ENCODE measurements around the gene MRPL32. TPM values are rescaled to one million over a fixed set of nuclear protein-coding genes. Genes with fewer than 3 reads are reported as not detected.
A peak's percentile ranks its signal among the peaks of the same experiment; 100 is the strongest.

Gene MRPL32
- polyA plus RNA-seq, 2 donors = 50.6 to 59.8 TPM

GRCh38 chr7:42925630-42926029 lies 6.5 kb upstream of the MRPL32 start:
- H3K27me3 ChIP-seq (ENCODE audit: control insufficient read depth in 1 of 2, insufficient read depth in 2 of 2, low read length in 2 of 2) = no peaks in the 10 kb centered on the region
- H3K27ac ChIP-seq (ENCODE audit: low read depth in 2 of 2, low read length in 1 of 2) = no peak overlapping the region
- peaks cover 2 to 4% of the 10 kb centered on the region in 2 donors for H3K36me3 ChIP-seq (ENCODE audit: control insufficient read depth in 2 of 2, insufficient read depth in 2 of 2, low read length in 1 of 2)
- WGBS, 2 donors = 78 to 81% methylated on average over 1 of the region's 1 CpG
- no peak overlapping the region for H3K4me3 ChIP-seq (ENCODE audit: low read depth in 1 of 2, low read length in 2 of 2)
- H3K9me3 ChIP-seq (ENCODE audit: control insufficient read depth in 2 of 2, insufficient read depth in 1 of 2, low read depth in 1 of 2, low read length in 1 of 2) = no peaks in the 10 kb centered on the region
- H3K4me1 ChIP-seq (ENCODE audit: control insufficient read depth in 2 of 2, insufficient read depth in 2 of 2, low read length in 1 of 2) = no peaks in the 10 kb centered on the region

DNA sequence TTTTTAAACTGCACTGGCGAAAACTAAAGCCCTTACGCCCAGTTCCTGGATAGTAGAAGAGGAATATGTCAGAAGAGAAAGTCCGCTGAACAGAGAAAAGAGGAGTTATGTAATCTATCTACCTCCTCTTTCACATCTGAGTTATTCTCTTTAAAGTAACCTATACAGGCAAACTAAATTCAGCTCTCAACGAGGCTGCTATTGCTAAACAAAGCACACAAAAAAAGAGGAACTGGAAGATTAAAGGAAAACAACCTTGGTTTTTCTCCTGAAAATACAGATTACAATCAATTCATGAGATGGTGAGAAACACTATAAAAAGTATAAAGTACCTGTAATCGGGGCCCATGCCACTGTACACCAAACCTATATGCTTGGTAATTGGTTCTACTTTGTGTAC lies 6.0 kb upstream of the MRPL32 start:
- peaks cover 0 to 4% of the 10 kb centered on the region in 2 donors for H3K36me3 ChIP-seq (ENCODE audit: control insufficient read depth in 2 of 2, insufficient read depth in 2 of 2, low read length in 1 of 2)

DNA sequence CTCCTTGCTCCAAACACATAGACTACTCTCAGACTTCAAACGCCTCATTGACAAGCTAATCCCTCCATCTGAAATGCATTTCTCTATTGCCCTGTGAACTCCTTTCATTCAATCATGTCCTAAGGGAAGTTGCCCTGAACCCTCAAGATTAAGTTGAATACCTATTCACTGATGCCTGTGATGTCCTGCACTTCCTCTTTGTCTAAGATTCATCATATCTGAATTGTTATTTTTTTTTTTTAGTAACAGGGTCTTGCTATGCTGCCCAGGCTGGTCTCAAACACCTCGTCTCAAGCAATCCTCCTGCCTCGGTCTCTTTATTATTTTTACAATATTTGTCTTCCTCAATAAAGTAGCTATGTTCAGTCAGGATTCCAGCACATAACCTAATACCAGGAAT lies 3.4 kb upstream of the MRPL32 start:
- peaks cover 0 to 4% of the 10 kb centered on the region in 2 donors for H3K36me3 ChIP-seq (ENCODE audit: control insufficient read depth in 2 of 2, insufficient read depth in 2 of 2, low read length in 1 of 2)
- no peak overlapping the region for H3K27ac ChIP-seq (ENCODE audit: low read depth in 2 of 2, low read length in 1 of 2)
- H3K9me3 ChIP-seq (ENCODE audit: control insufficient read depth in 2 of 2, insufficient read depth in 1 of 2, low read depth in 1 of 2, low read length in 1 of 2) = no peaks in the 10 kb centered on the region
- no peaks in the 10 kb centered on the region for H3K27me3 ChIP-seq (ENCODE audit: control insufficient read depth in 1 of 2, insufficient read depth in 2 of 2, low read length in 2 of 2)
- 66 to 69% methylated on average over 3 of the region's 3 CpGs for WGBS, 2 donors
- no peak overlapping the region for H3K4me3 ChIP-seq (ENCODE audit: low read depth in 1 of 2, low read length in 2 of 2)
- H3K4me1 ChIP-seq (ENCODE audit: control insufficient read depth in 2 of 2, insufficient read depth in 2 of 2, low read length in 1 of 2) = peaks cover 0 to 3% of the 10 kb centered on the region in 2 donors

More for the DNA sequence above, 6.0 kb upstream of the MRPL32 start:
- no peaks in the 10 kb centered on the region for H3K9me3 ChIP-seq (ENCODE audit: control insufficient read depth in 2 of 2, insufficient read depth in 1 of 2, low read depth in 1 of 2, low read length in 1 of 2)
- H3K27ac ChIP-seq (ENCODE audit: low read depth in 2 of 2, low read length in 1 of 2) = no peak overlapping the region
- 76% methylated on average over 5 of the region's 5 CpGs for WGBS, 2 donors
- no peaks in the 10 kb centered on the region for H3K27me3 ChIP-seq (ENCODE audit: control insufficient read depth in 1 of 2, insufficient read depth in 2 of 2, low read length in 2 of 2)
- H3K4me1 ChIP-seq (ENCODE audit: control insufficient read depth in 2 of 2, insufficient read depth in 2 of 2, low read length in 1 of 2) = no peaks in the 10 kb centered on the region
- no peak overlapping the region for H3K4me3 ChIP-seq (ENCODE audit: low read depth in 1 of 2, low read length in 2 of 2)

DNA sequence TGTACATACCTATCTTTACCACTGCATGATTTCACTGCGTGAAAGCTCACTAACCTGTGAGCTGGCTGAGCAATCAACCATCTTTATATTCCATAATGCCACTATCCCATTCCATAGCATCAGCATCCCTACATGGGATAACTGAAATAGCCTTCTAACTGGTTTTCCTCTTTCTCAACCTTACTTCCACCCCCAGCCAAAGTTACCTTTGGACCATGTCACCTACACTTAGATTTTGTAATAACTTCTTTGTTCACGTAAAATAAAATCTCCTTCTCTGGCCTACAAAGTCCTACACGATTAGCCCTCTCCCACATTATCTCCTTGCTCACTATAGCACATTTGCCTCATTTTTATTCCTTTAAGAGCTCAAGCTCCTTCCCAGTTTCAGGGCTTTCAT lies 2.7 kb upstream of the MRPL32 start:
- H3K9me3 ChIP-seq (ENCODE audit: control insufficient read depth in 2 of 2, insufficient read depth in 1 of 2, low read depth in 1 of 2, low read length in 1 of 2) = no peaks in the 10 kb centered on the region
- H3K27ac ChIP-seq (ENCODE audit: low read depth in 2 of 2, low read length in 1 of 2) = no peak overlapping the region
- WGBS, 2 donors = 55 to 74% methylated on average over 3 of the region's 3 CpGs
- no peaks in the 10 kb centered on the region for H3K27me3 ChIP-seq (ENCODE audit: control insufficient read depth in 1 of 2, insufficient read depth in 2 of 2, low read length in 2 of 2)
- peaks cover 0 to 3% of the 10 kb centered on the region in 2 donors for H3K4me1 ChIP-seq (ENCODE audit: control insufficient read depth in 2 of 2, insufficient read depth in 2 of 2, low read length in 1 of 2)
- peaks cover 0 to 4% of the 10 kb centered on the region in 2 donors for H3K36me3 ChIP-seq (ENCODE audit: control insufficient read depth in 2 of 2, insufficient read depth in 2 of 2, low read length in 1 of 2)
- H3K4me3 ChIP-seq (ENCODE audit: low read depth in 1 of 2, low read length in 2 of 2) = no peak overlapping the region

DNA sequence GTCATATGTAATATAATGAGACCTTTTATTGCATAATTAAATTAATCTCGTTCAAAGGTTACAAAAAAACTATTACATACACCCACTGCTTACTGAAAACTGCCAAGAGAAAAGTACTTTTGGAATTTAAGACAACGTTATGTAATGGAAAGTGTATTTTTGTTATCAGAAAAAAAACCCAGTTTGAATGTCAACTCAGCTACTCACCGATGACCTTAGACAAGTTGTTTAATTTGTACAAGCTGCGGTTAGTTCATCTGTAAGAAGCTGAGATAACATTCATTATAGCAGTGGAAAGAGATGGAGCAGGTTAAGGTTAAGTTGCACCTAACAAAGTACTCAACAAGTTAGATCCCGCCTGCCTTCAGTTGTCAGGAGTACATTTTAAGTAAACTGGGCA lies 1.3 kb upstream of the MRPL32 start:
- peaks cover 0 to 4% of the 10 kb centered on the region in 2 donors for H3K36me3 ChIP-seq (ENCODE audit: control insufficient read depth in 2 of 2, insufficient read depth in 2 of 2, low read length in 1 of 2)
- H3K9me3 ChIP-seq (ENCODE audit: control insufficient read depth in 2 of 2, insufficient read depth in 1 of 2, low read depth in 1 of 2, low read length in 1 of 2) = no peaks in the 10 kb centered on the region
- H3K27me3 ChIP-seq (ENCODE audit: control insufficient read depth in 1 of 2, insufficient read depth in 2 of 2, low read length in 2 of 2) = no peaks in the 10 kb centered on the region
- H3K4me3 ChIP-seq (ENCODE audit: low read depth in 1 of 2, low read length in 2 of 2) = peak overlapping the region; percentile 81 to 99
- WGBS, 2 donors = 5% methylated on average over 5 of the region's 5 CpGs
- no peak overlapping the region for H3K27ac ChIP-seq (ENCODE audit: low read depth in 2 of 2, low read length in 1 of 2)
- H3K4me1 ChIP-seq (ENCODE audit: control insufficient read depth in 2 of 2, insufficient read depth in 2 of 2, low read length in 1 of 2) = peaks cover 0 to 3% of the 10 kb centered on the region in 2 donors

- Histone ChIP-seq H3K4me3 (ENCODE audit: low read depth in 1 of 2, low read length in 2 of 2) (peak overlapping the region; percentile 81 to 99), H3K27ac (ENCODE audit: low read depth in 2 of 2, low read length in 1 of 2) (peak overlapping the region; percentile 71 to 86)
Measured at GRCh38 chr7:42931447-42931833, 736 bp upstream of the MRPL32 start.

DNA sequence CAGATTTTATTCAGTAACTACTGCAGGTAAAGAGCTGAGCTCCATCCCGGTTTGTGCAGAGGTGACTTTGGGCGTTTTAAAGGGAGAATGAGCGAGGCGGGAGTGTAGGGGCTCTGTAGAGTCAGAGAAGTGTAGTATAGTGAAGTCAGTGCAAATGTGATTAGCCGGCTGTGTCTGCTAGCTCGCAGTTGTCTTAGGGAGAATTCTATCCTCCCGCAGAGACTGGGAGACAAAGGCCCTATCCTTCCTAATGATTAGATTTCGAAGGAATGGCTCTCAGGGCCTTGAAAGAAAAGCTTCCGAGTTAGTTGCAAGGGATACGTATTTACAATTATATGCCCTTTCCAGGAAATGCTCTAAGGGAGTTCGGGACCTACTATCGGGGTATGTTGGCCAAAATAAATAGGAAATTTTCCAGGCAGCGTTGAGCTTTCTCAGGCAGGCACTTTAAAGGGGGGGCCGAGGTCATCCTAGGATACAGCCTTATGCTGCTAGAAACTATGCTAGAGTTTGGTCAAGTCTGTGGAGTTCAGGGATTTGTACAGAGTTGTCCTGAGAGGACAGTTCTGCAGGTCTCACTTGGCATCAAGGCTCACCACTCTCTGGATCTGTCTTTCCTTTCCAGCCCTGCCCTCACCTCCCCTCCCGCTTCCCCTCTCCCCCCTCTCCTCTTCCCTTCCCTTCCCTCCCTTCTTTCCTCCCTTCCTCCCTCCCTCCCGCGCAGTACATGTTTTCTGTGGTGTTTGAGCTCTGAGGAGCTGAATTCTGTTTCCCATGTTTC lies 825 bp downstream of the MRPL32 start:
- Histone ChIP-seq H3K27ac (ENCODE audit: low read depth in 2 of 2, low read length in 1 of 2) (peak overlapping the region; percentile 42 to 86), H3K36me3 (ENCODE audit: control insufficient read depth in 2 of 2, insufficient read depth in 2 of 2, low read length in 1 of 2) (no peaks in the 10 kb centered on the region), H3K9me3 (ENCODE audit: control insufficient read depth in 2 of 2, insufficient read depth in 1 of 2, low read depth in 1 of 2, low read length in 1 of 2) (no peaks in the 10 kb centered on the region), H3K27me3 (ENCODE audit: control insufficient read depth in 1 of 2, insufficient read depth in 2 of 2, low read length in 2 of 2) (no peaks in the 10 kb centered on the region), H3K4me1 (ENCODE audit: control insufficient read depth in 2 of 2, insufficient read depth in 2 of 2, low read length in 1 of 2) (peaks cover 0 to 3% of the 10 kb centered on the region in 2 donors), H3K4me3 (ENCODE audit: low read depth in 1 of 2, low read length in 2 of 2) (peak overlapping the region; percentile 81 to 99)
- 2 to 3% methylated on average over 17 of the region's 17 CpGs for WGBS, 2 donors

More at GRCh38 chr7:42931447-42931833, 736 bp upstream of the MRPL32 start:
- Histone ChIP-seq H3K9me3 (ENCODE audit: control insufficient read depth in 2 of 2, insufficient read depth in 1 of 2, low read depth in 1 of 2, low read length in 1 of 2) (no peaks in the 10 kb centered on the region), H3K4me1 (ENCODE audit: control insufficient read depth in 2 of 2, insufficient read depth in 2 of 2, low read length in 1 of 2) (peaks cover 0 to 3% of the 10 kb centered on the region in 2 donors), H3K36me3 (ENCODE audit: control insufficient read depth in 2 of 2, insufficient read depth in 2 of 2, low read length in 1 of 2) (peaks cover 0 to under 1% of the 10 kb centered on the region in 2 donors), H3K27me3 (ENCODE audit: control insufficient read depth in 1 of 2, insufficient read depth in 2 of 2, low read length in 2 of 2) (no peaks in the 10 kb centered on the region)
- 0% methylated on average over 12 of the region's 12 CpGs for WGBS, 2 donors

DNA sequence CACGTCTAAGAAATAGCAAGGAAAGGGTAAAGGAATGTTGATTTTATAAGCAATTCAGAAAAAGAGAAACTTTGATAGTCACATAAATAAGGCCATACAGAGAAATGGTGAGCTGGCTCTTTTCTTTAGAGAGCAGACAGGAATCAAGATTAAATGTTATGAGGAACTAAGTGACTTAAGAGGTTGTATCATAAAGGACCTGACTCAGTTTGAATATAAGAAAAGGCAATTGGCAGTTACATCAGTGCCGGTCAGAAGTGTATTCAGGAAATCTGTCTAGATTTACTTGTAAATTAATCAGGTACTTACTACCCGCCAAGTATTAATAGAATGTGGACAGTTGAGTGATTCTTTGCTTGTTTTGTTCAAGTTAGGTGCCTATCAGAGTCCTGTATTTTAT lies 2.1 kb downstream of the MRPL32 start:
- Histone ChIP-seq H3K9me3 (ENCODE audit: control insufficient read depth in 2 of 2, insufficient read depth in 1 of 2, low read depth in 1 of 2, low read length in 1 of 2) (no peaks in the 10 kb centered on the region), H3K27me3 (ENCODE audit: control insufficient read depth in 1 of 2, insufficient read depth in 2 of 2, low read length in 2 of 2) (no peaks in the 10 kb centered on the region), H3K4me3 (ENCODE audit: low read depth in 1 of 2, low read length in 2 of 2) (no peak overlapping the region), H3K36me3 (ENCODE audit: control insufficient read depth in 2 of 2, insufficient read depth in 2 of 2, low read length in 1 of 2) (peaks cover 0 to 2% of the 10 kb centered on the region in 2 donors), H3K4me1 (ENCODE audit: control insufficient read depth in 2 of 2, insufficient read depth in 2 of 2, low read length in 1 of 2) (peaks cover 0 to 3% of the 10 kb centered on the region in 2 donors), H3K27ac (ENCODE audit: low read depth in 2 of 2, low read length in 1 of 2) (no peak overlapping the region)
- WGBS, 2 donors = 78 to 79% methylated on average over 3 of the region's 3 CpGs

GRCh38 chr7:42935861-42936260 lies 3.7 kb downstream of the MRPL32 start:
- Histone ChIP-seq H3K4me1 (ENCODE audit: control insufficient read depth in 2 of 2, insufficient read depth in 2 of 2, low read length in 1 of 2) (peaks cover 0 to 3% of the 10 kb centered on the region in 2 donors), H3K4me3 (ENCODE audit: low read depth in 1 of 2, low read length in 2 of 2) (no peak overlapping the region), H3K36me3 (ENCODE audit: control insufficient read depth in 2 of 2, insufficient read depth in 2 of 2, low read length in 1 of 2) (peaks cover 0 to 7% of the 10 kb centered on the region in 2 donors), H3K27ac (ENCODE audit: low read depth in 2 of 2, low read length in 1 of 2) (no peak overlapping the region), H3K9me3 (ENCODE audit: control insufficient read depth in 2 of 2, insufficient read depth in 1 of 2, low read depth in 1 of 2, low read length in 1 of 2) (no peaks in the 10 kb centered on the region), H3K27me3 (ENCODE audit: control insufficient read depth in 1 of 2, insufficient read depth in 2 of 2, low read length in 2 of 2) (no peaks in the 10 kb centered on the region)
- WGBS, 2 donors = 92 to 93% methylated on average over 5 of the region's 5 CpGs
